GM21447 (cell line): ENCODE measurements around the gene PTPRC.

ENCODE experiments used
- ATAC-seq: cut with Tn5 transposase; IDR thresholded peaks from one replicate; pipeline ENCODE4 v1.9.1; 2021; ENCODE audit not compliant: unreplicated experiment

Gene PTPRC

GRCh38 chr1:198672124-198672523 is 33.3 kb downstream of the PTPRC start:
- ATAC-seq, result no peak

- no peak for ATAC-seq
These were observed 35.2 kb downstream of the PTPRC start for GRCh38 chr1:198674009-198674408.

GRCh38 chr1:198676253-198676652 is 37.4 kb downstream of the PTPRC start:
- ATAC-seq, result no peak

- ATAC-seq, result no peak
These were observed 38.2 kb downstream of the PTPRC start for GRCh38 chr1:198677027-198677426.

- no peak for ATAC-seq
These were observed 39.0 kb downstream of the PTPRC start for GRCh38 chr1:198677871-198678270.

- no peak for ATAC-seq
These were observed 39.5 kb downstream of the PTPRC start for GRCh38 chr1:198678301-198678836.

GRCh38 chr1:198678901-198679329 is 40.1 kb downstream of the PTPRC start:
- peak; percentile 44 for ATAC-seq

- ATAC-seq, result no peak
These were observed 40.8 kb downstream of the PTPRC start for GRCh38 chr1:198679535-198680173.

GRCh38 chr1:198680174-198680875 is 41.5 kb downstream of the PTPRC start:
- ATAC-seq, result no peak

- ATAC-seq, result no peak
These were observed 42.4 kb downstream of the PTPRC start for GRCh38 chr1:198681252-198681651.

GRCh38 chr1:198681831-198682759 is 43.3 kb downstream of the PTPRC start:
- peak; percentile 91 for ATAC-seq

GRCh38 chr1:198682850-198683249 is 44.0 kb downstream of the PTPRC start:
- no peak for ATAC-seq

GRCh38 chr1:198683449-198683848 is 44.6 kb downstream of the PTPRC start:
- no peak for ATAC-seq

- no peak for ATAC-seq
These were observed 47.4 kb downstream of the PTPRC start for GRCh38 chr1:198686069-198686728.

- no peak for ATAC-seq
These were observed 48.6 kb downstream of the PTPRC start for GRCh38 chr1:198687429-198687828.

- no peak for ATAC-seq
These were observed 52.2 kb downstream of the PTPRC start for GRCh38 chr1:198691063-198691462.

GRCh38 chr1:198693321-198693720 is 54.5 kb downstream of the PTPRC start:
- ATAC-seq, result no peak

- ATAC-seq, result no peak
These were observed 55.7 kb downstream of the PTPRC start for GRCh38 chr1:198694542-198694941.

- peak; percentile 70 for ATAC-seq
These were observed 57.4 kb downstream of the PTPRC start for GRCh38 chr1:198696211-198696610.

GRCh38 chr1:198699167-198700015 is 60.6 kb downstream of the PTPRC start:
- no peak for ATAC-seq
